ENCODE results near the gene SYCE3.
"Not testable (repeated sequence)": the region's sequence is repeated elsewhere in the genome, so short reads cannot be mapped to it uniquely, and the experiment has no call there.

Gene SYCE3

GRCh38 chr22:50610041-50610451, 47.3 kb upstream of the SYCE3 start:
- H3K27me3 ChIP-seq (ENCODE audit: control insufficient read depth, insufficient read depth, low read length), result no peaks in the 10 kb centered on the region
- H3K9me3 ChIP-seq (ENCODE audit: control insufficient read depth, low read length), result no peaks in the 10 kb centered on the region
- no peak overlapping the region for H3K4me3 ChIP-seq (ENCODE audit: low read depth, low read length)
- H3K27ac ChIP-seq, result no peak overlapping the region
- H3K79me2 ChIP-seq, result no peaks in the 10 kb centered on the region
- no peak overlapping the region for H2AFZ ChIP-seq
- no peak for TF ChIP-seq CTCF (IDR thresholded peaks at IDR 0.05)
- H3K4me1 ChIP-seq, result peaks cover 3% of the 10 kb centered on the region
- H3K36me3 ChIP-seq (ENCODE audit: control insufficient read depth, insufficient read depth, low read length), result no peaks in the 10 kb centered on the region
- no peak overlapping the region for H3K4me2 ChIP-seq (ENCODE audit: low read length)
- no peak overlapping the region for H3K9ac ChIP-seq

GRCh38 chr22:50609599-50609998, 46.9 kb upstream of the SYCE3 start:
- Histone ChIP-seq H3K4me1 (peaks cover 3% of the 10 kb centered on the region), H3K36me3 (ENCODE audit: control insufficient read depth, insufficient read depth, low read length) (no peaks in the 10 kb centered on the region), H3K79me2 (no peaks in the 10 kb centered on the region), H2AFZ (no peak overlapping the region), H3K27me3 (ENCODE audit: control insufficient read depth, insufficient read depth, low read length) (no peaks in the 10 kb centered on the region), H3K27ac (no peak overlapping the region), H3K4me2 (ENCODE audit: low read length) (no peak overlapping the region), H3K9me3 (ENCODE audit: control insufficient read depth, low read length) (no peaks in the 10 kb centered on the region), H3K4me3 (ENCODE audit: low read depth, low read length) (no peak overlapping the region), H3K9ac (no peak overlapping the region)
- TF ChIP-seq CTCF (IDR thresholded peaks at IDR 0.05), result no peak

- no peak for TF ChIP-seq CTCF (IDR thresholded peaks at IDR 0.05)
These were observed 46.3 kb upstream of the SYCE3 start for GRCh38 chr22:50608996-50609395.

GRCh38 chr22:50608058-50608840, 45.5 kb upstream of the SYCE3 start:
- not testable (repeated sequence) for H3K4me2 ChIP-seq (ENCODE audit: low read length); H2AFZ ChIP-seq; H3K27me3 ChIP-seq (ENCODE audit: control insufficient read depth, insufficient read depth, low read length); H3K4me3 ChIP-seq (ENCODE audit: low read depth, low read length); H3K79me2 ChIP-seq; H3K9ac ChIP-seq; H3K27ac ChIP-seq; H3K4me1 ChIP-seq; H3K36me3 ChIP-seq (ENCODE audit: control insufficient read depth, insufficient read depth, low read length); H3K9me3 ChIP-seq (ENCODE audit: control insufficient read depth, low read length)

More at GRCh38 chr22:50608996-50609395, 46.3 kb upstream of the SYCE3 start:
- Histone ChIP-seq H3K9ac (no peak overlapping the region), H3K9me3 (ENCODE audit: control insufficient read depth, low read length) (no peaks in the 10 kb centered on the region), H3K4me2 (ENCODE audit: low read length) (no peak overlapping the region), H3K27ac (no peak overlapping the region), H3K4me1 (peaks cover 3% of the 10 kb centered on the region), H3K36me3 (ENCODE audit: control insufficient read depth, insufficient read depth, low read length) (no peaks in the 10 kb centered on the region), H3K4me3 (ENCODE audit: low read depth, low read length) (no peak overlapping the region), H3K79me2 (no peaks in the 10 kb centered on the region), H2AFZ (no peak overlapping the region), H3K27me3 (ENCODE audit: control insufficient read depth, insufficient read depth, low read length) (no peaks in the 10 kb centered on the region)

GRCh38 chr22:50607659-50608020, 44.9 kb upstream of the SYCE3 start:
- H3K27ac ChIP-seq, result no peak overlapping the region
- H3K9me3 ChIP-seq (ENCODE audit: control insufficient read depth, low read length), result no peaks in the 10 kb centered on the region

More at GRCh38 chr22:50607659-50608020, 44.9 kb upstream of the SYCE3 start:
- Histone ChIP-seq H3K9ac (no peak overlapping the region), H3K36me3 (ENCODE audit: control insufficient read depth, insufficient read depth, low read length) (no peaks in the 10 kb centered on the region), H3K79me2 (no peaks in the 10 kb centered on the region), H2AFZ (no peak overlapping the region), H3K4me2 (ENCODE audit: low read length) (no peak overlapping the region), H3K4me1 (no peaks in the 10 kb centered on the region), H3K4me3 (ENCODE audit: low read depth, low read length) (no peak overlapping the region), H3K27me3 (ENCODE audit: control insufficient read depth, insufficient read depth, low read length) (no peaks in the 10 kb centered on the region)
- no peak for TF ChIP-seq CTCF (IDR thresholded peaks at IDR 0.05)
